Measurements from ENCODE around the gene CDKAL1.
"Not testable (repeated sequence)": the region's sequence is repeated elsewhere in the genome, so short reads cannot be mapped to it uniquely, and the experiment has no call there.

CDKAL1 gene

DNA sequence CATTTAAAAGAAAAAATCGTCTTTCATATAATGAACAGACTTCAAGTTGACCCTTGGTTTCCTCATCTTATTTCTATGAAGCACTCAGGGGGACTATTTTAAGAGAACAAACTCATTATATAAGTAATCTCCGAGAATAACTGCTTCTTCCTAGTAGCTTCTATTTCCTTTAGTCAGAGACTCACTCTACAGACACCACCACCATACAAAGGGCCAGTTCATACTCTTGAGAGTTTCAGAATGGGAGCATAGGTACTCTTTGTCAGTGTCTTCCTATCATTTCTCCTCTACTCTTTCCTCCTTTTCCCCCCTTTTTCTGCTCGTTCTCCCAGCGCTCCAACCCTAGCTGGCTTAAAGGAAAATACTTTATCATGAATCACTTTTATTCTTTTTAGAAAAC, 104.9 kb downstream of the CDKAL1 start:
- Histone ChIP-seq H3K27me3 (ENCODE audit: insufficient read depth, low read length) (no peaks in the 10 kb centered on the region), H2AFZ (ENCODE audit: low read depth, low read length) (no peak overlapping the region), H3K4me1 (ENCODE audit: insufficient read depth, low read length) (peaks cover 11% of the 10 kb centered on the region), H3K9me3 (ENCODE audit: low read length) (no peaks in the 10 kb centered on the region), H3K4me3 (ENCODE audit: low read length) (no peak overlapping the region), H3K36me3 (ENCODE audit: insufficient read depth, low read length) (no peaks in the 10 kb centered on the region)

DNA sequence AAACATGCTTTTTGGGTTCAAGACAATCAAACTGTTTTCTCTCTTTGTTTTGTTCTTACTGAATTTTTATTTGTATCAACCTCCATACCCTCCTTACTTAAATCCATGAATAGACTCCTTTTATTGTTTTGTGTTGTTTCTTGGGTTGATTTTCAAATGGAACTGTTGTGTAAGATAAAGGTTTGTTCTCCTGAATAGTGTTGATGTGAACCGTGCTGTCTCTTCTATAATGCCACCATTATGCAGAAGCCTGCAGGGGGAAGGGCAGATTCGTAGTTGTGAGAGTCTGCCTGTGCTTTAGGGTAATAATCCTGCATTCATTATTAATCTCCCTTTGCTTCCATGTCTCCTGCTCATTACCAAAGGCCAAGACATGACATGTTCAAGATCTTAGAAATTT, 105.9 kb downstream of the CDKAL1 start:
- Histone ChIP-seq H3K36me3 (ENCODE audit: insufficient read depth, low read length) (no peaks in the 10 kb centered on the region), H3K9me3 (ENCODE audit: low read length) (no peaks in the 10 kb centered on the region), H2AFZ (ENCODE audit: low read depth, low read length) (no peak overlapping the region), H3K4me3 (ENCODE audit: low read length) (no peak overlapping the region), H3K4me1 (ENCODE audit: insufficient read depth, low read length) (peaks cover 11% of the 10 kb centered on the region), H3K27me3 (ENCODE audit: insufficient read depth, low read length) (no peaks in the 10 kb centered on the region)

DNA sequence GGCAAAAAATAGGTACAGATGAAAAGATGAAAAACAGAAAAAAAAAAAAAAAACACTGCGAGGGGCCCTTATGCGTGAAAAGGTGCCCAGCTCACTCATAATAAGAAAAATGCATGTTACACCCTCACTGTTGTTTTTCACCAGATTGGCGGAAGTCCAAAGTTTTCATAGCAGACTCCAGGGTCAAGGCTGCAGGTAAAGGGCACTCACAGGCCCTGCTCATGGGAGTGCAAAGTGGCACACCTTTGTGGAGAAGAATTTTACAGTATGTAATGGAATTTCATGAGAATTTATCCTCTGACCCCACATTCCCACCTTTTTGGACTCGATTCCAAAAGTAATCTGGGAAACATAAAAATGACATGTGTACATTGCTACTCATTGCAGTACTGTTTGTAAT, 108.2 kb downstream of the CDKAL1 start:
- Histone ChIP-seq H2AFZ (ENCODE audit: low read depth, low read length) (no peak overlapping the region), H3K9me3 (ENCODE audit: low read length) (no peaks in the 10 kb centered on the region), H3K4me3 (ENCODE audit: low read length) (no peak overlapping the region), H3K27me3 (ENCODE audit: insufficient read depth, low read length) (no peaks in the 10 kb centered on the region), H3K36me3 (ENCODE audit: insufficient read depth, low read length) (no peaks in the 10 kb centered on the region), H3K4me1 (ENCODE audit: insufficient read depth, low read length) (peaks cover 11% of the 10 kb centered on the region)

DNA sequence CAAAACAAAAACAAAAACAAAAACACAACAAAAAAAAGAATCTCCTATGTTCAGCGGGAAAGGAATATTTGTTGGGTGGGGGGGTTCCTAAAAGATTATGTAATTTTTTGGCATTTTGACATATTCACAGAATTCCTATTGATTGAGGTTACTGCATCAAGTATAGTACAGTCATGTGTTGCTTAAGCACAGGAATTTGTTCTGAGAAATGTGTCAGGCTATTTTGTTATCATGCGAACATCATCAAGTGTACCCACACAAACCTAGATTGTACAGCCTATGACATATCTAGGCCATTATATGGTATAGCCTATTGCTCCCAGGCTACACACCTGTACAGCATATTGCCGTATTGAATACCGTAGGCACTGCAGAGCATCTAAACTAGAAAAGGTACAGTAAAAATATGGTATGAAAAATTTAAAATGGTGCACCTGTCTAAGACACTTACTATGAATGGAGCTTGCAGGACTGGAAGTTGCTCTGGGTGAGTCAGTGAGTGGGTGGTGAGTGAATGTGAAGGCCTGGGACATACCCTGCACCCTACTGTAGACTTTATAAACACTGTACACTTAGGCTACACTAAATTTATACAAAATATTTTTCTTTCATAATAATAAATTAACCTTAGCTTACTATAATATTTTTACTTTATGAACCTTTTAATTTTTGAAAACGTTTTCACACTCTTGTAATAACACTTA, 110.6 kb downstream of the CDKAL1 start:
- Histone ChIP-seq H3K9me3 (ENCODE audit: low read length) (peaks cover 4% of the 10 kb centered on the region), H3K36me3 (ENCODE audit: insufficient read depth, low read length) (no peaks in the 10 kb centered on the region), H3K4me3 (ENCODE audit: low read length) (no peak overlapping the region), H3K4me1 (ENCODE audit: insufficient read depth, low read length) (peaks cover 11% of the 10 kb centered on the region), H3K27me3 (ENCODE audit: insufficient read depth, low read length) (no peaks in the 10 kb centered on the region), H2AFZ (ENCODE audit: low read depth, low read length) (no peak overlapping the region)

DNA sequence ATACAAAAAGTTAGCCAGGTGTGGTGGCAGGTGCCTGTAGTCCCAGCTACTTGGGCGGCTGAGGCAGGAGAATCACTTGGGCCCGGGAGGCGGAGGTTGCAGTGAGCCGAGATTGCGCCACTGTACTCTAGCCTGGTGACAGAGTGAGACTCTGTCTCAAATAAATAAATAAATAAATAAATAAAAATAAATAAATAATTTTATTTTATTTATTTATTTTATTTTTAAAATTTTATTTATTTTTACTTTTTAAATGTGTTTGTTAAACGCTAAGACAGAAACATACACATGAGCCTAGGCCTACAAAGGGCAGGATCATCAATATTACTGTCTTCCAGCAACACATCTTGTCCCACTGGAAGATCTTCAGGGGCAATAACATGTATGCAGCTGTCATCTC, 111.3 kb downstream of the CDKAL1 start:
- H3K9me3 ChIP-seq (ENCODE audit: low read length); H3K4me1 ChIP-seq (ENCODE audit: insufficient read depth, low read length); H2AFZ ChIP-seq (ENCODE audit: low read depth, low read length); H3K4me3 ChIP-seq (ENCODE audit: low read length); H3K36me3 ChIP-seq (ENCODE audit: insufficient read depth, low read length); H3K27me3 ChIP-seq (ENCODE audit: insufficient read depth, low read length): not testable (repeated sequence)

DNA sequence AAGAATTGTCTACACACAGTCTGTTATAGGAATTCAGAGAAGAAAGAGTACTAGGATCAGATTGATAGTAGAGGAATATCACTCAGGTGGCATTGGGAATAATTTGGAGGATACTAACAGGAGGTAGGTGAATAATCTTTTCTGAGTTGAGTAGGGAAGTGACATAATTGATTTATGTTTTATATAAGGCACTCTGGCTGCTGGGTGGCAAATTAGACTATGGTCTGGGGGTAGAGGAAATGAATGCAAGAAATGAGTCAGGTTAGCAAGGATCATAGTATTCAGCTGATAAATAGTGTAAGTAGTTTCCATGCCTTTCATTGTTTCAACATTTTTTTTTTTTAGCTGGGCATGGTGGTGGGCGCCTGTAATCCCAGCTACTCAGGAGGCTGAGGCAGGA, 113.3 kb downstream of the CDKAL1 start:
- no peak overlapping the region for H3K4me3 ChIP-seq (ENCODE audit: low read length)

DNA sequence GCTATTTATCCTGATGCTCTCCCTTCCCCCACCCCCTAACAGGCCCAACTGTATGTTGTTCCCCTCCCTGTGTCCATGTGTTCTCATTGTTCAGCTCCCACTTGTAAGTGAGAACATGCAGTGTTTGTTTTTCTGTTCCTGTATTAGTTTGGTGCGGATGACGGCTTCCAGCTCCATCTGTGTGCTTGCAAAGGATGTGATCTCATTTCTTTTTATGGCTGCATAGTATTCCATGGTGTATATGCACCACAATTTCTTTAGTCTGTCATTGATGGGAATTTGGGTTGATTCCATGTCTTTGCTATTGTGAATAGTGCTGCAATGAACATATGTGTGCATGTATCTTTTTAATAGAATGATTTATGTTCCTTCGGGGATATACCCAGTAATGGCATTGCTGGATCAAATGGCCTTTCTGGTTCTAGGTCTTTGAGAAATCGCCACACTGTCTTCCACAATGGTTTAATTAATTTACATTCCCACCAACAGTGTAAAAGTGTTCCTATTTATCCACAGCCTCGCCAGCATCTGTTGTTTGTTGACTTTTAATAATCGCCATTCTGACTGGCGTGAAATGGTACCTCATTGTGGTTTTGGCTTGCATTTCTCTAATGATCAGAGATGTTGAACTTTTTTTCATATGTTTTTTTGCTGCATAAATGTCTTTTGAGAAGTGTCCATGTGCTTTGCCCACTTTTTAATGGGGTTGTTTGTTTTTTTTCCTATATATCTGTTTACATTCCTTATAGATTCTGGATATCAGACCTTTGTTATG, 115.6 kb downstream of the CDKAL1 start:
- H3K27me3 ChIP-seq (ENCODE audit: insufficient read depth, low read length); H3K4me1 ChIP-seq (ENCODE audit: insufficient read depth, low read length); H3K9me3 ChIP-seq (ENCODE audit: low read length); H2AFZ ChIP-seq (ENCODE audit: low read depth, low read length); H3K4me3 ChIP-seq (ENCODE audit: low read length); H3K36me3 ChIP-seq (ENCODE audit: insufficient read depth, low read length): not testable (repeated sequence)

More for the DNA sequence above, 113.3 kb downstream of the CDKAL1 start:
- Histone ChIP-seq H3K9me3 (ENCODE audit: low read length) (peaks cover 4% of the 10 kb centered on the region), H3K36me3 (ENCODE audit: insufficient read depth, low read length) (no peaks in the 10 kb centered on the region), H3K4me1 (ENCODE audit: insufficient read depth, low read length) (no peaks in the 10 kb centered on the region), H3K27me3 (ENCODE audit: insufficient read depth, low read length) (no peaks in the 10 kb centered on the region), H2AFZ (ENCODE audit: low read depth, low read length) (no peak overlapping the region)

DNA sequence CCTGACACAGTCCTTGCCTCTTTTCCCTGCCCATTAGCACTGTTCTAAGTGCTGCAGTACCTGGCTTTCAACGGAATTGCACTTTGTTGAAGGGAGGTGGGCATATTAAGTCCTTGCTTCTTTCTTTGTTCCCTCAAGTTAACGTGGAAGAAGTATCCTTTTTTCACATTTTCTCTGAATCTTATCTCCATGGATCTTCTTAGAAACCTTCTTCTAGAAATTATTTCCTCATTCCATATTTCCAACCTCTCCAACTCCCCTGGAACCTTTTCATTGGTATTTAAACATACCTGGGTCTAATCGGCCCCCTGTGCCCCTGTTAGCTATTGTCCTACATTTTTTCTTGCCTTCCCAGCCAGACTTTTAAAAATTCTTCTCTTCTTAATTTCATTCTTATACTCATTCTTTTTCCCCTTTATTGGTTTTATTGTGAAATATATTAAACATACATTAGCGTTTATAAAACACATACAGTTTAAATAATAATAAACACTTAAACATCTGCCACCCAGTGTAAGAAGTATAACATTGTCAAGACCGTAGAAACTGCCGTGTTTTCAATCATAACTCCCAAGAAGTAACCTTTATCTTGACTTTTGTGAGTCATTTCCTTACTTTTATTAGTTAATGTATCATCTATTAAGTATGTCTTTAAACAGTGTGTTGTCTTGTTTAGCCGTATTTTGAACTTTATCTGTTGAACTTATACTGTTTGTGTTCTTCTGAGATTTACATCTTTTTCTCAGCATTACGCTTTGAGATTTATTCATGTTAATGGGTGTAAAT, 118.2 kb downstream of the CDKAL1 start:
- no peak overlapping the region for H2AFZ ChIP-seq (ENCODE audit: low read depth, low read length)
- H3K36me3 ChIP-seq (ENCODE audit: insufficient read depth, low read length), result no peaks in the 10 kb centered on the region
- H3K4me3 ChIP-seq (ENCODE audit: low read length), result no peak overlapping the region
- H3K4me1 ChIP-seq (ENCODE audit: insufficient read depth, low read length), result no peaks in the 10 kb centered on the region
- peaks cover 4% of the 10 kb centered on the region for H3K9me3 ChIP-seq (ENCODE audit: low read length)
- no peaks in the 10 kb centered on the region for H3K27me3 ChIP-seq (ENCODE audit: insufficient read depth, low read length)

DNA sequence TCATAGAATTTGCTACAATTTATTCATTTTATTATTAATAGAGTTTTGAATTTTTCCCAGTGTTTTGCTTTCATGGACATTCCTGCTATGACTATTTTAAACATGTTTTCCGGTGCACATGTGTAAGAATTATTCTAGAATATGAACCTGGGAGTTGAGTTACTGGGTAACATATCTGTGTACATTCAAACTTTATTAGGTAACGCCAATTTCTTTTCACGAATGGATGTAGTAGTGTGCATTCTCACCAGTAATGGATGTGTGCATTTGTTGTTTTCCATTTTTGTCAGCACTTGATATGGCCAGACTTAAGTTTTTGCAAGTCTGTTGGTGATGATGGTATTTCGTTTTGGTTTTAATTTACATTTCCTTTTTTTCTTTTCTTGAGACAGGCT, 118.8 kb downstream of the CDKAL1 start:
- Histone ChIP-seq H3K36me3 (ENCODE audit: insufficient read depth, low read length) (no peaks in the 10 kb centered on the region), H3K9me3 (ENCODE audit: low read length) (peaks cover 4% of the 10 kb centered on the region), H3K4me3 (ENCODE audit: low read length) (no peak overlapping the region), H3K4me1 (ENCODE audit: insufficient read depth, low read length) (peaks cover 5% of the 10 kb centered on the region), H3K27me3 (ENCODE audit: insufficient read depth, low read length) (no peaks in the 10 kb centered on the region), H2AFZ (ENCODE audit: low read depth, low read length) (no peak overlapping the region)

DNA sequence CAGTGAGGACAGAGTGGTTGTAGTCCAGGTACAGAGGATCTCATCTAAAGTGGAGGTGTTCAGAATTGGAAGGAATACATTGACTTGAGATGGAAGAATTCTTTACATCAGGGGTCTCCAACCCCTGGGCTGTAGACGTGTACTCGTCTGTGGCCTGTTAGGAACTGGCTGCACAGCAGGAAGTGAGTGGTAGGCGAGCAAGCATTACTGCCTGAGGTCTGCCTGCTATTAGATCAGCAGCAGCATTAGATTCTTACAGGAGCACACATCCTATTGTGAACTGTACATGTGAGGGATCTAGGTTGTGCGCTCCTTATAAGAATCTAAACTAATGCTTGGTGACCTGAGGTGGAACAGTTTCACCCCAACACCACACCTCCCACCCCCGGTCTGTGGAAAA, 121.1 kb downstream of the CDKAL1 start:
- Histone ChIP-seq H3K27me3 (ENCODE audit: insufficient read depth, low read length) (no peaks in the 10 kb centered on the region), H3K36me3 (ENCODE audit: insufficient read depth, low read length) (no peaks in the 10 kb centered on the region), H3K9me3 (ENCODE audit: low read length) (no peaks in the 10 kb centered on the region), H3K4me1 (ENCODE audit: insufficient read depth, low read length) (peaks cover 8% of the 10 kb centered on the region), H3K4me3 (ENCODE audit: low read length) (no peak overlapping the region), H2AFZ (ENCODE audit: low read depth, low read length) (no peak overlapping the region)

DNA sequence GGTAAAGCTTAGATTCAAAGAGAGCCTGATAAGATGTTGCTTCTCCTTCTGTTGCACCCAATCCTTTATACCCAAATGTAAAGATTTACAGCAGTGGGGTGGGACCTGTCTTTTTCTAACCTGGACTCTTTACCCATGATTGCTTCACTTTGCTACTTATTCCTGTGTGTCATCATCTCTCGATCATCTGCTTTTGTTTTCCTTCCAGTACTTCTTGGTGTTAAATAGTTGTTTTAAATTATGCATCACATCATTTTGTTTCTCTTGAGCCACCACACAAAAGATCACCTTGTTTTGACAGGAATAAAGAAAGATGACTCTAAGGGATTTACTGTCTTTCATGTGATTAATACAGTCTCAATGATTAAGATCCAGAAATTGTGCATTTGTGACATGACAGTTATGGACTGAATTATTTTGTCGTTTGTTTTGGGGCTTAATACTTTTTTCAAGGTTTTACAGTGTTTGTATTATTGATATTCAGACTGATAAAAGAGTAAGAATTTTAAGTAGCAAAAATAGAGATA, 123.1 kb downstream of the CDKAL1 start:
- no peaks in the 10 kb centered on the region for H3K27me3 ChIP-seq (ENCODE audit: insufficient read depth, low read length)
- no peaks in the 10 kb centered on the region for H3K36me3 ChIP-seq (ENCODE audit: insufficient read depth, low read length)
- no peak overlapping the region for H3K4me3 ChIP-seq (ENCODE audit: low read length)
- no peaks in the 10 kb centered on the region for H3K9me3 ChIP-seq (ENCODE audit: low read length)
- H3K4me1 ChIP-seq (ENCODE audit: insufficient read depth, low read length), result peaks cover 18% of the 10 kb centered on the region
- H2AFZ ChIP-seq (ENCODE audit: low read depth, low read length), result no peak overlapping the region

DNA sequence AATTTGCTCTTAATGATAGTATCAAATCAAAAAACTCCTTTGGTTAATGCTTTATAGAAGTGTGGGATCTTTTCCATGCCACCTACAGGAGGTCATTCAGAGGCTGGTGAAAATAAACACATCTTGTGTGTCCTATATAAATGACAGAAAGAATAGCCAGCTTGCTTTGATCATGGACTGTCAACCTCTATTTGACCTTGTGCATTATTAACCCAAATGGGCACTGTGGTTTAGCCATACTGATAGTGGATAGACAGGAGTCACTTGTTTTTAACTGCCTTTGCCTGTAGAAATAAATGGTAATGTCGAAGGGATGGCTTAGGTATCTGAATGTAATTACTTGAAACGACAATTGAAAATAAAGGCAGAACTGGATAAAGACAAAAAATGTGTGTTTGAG, 123.8 kb downstream of the CDKAL1 start:
- Histone ChIP-seq H3K9me3 (ENCODE audit: low read length) (no peaks in the 10 kb centered on the region), H3K27me3 (ENCODE audit: insufficient read depth, low read length) (no peaks in the 10 kb centered on the region), H3K4me3 (ENCODE audit: low read length) (no peak overlapping the region), H2AFZ (ENCODE audit: low read depth, low read length) (no peak overlapping the region), H3K36me3 (ENCODE audit: insufficient read depth, low read length) (no peaks in the 10 kb centered on the region), H3K4me1 (ENCODE audit: insufficient read depth, low read length) (peaks cover 18% of the 10 kb centered on the region)

DNA sequence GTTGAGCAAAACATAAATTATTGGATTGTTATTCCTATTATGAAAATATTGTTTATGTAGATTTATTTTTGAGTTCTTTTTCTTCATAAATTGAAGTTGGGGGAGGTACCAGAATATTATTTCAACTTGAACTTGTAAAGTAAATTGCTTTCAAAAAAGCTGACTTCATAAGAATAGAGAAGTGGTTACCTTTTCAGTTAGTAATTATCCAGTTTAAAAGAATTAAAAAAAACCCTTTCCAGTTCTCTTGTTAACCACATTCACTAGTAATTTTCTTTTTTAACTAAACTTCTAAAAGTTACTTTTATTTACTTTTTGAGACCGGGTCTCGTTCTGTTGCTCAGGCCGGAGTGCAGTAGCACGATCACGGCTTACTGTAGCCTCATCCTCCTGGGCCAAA, 124.3 kb downstream of the CDKAL1 start:
- Histone ChIP-seq H3K9me3 (ENCODE audit: low read length) (no peaks in the 10 kb centered on the region), H2AFZ (ENCODE audit: low read depth, low read length) (no peak overlapping the region), H3K4me1 (ENCODE audit: insufficient read depth, low read length) (peaks cover 18% of the 10 kb centered on the region), H3K36me3 (ENCODE audit: insufficient read depth, low read length) (no peaks in the 10 kb centered on the region), H3K27me3 (ENCODE audit: insufficient read depth, low read length) (no peaks in the 10 kb centered on the region), H3K4me3 (ENCODE audit: low read length) (no peak overlapping the region)

Measured in neuron (in vitro differentiated cells).